Measurements from ENCODE around the gene BCAS1. TPM values are rescaled to one million over a fixed set of nuclear protein-coding genes. Genes with fewer than 3 reads are reported as not detected.

BCAS1 gene
- total and polyA plus RNA-seq, 2 donors: 0.38 to 1.5 TPM

- no peak overlapping the region for H3K27ac ChIP-seq (ENCODE audit: low read depth in 1 of 2, low read length in 1 of 2)
- H3K4me3 ChIP-seq (ENCODE audit: low read length in 2 of 2): no peak overlapping the region
Measured at GRCh38 chr20:53984356-53985149, 85.8 kb downstream of the BCAS1 start.

DNA sequence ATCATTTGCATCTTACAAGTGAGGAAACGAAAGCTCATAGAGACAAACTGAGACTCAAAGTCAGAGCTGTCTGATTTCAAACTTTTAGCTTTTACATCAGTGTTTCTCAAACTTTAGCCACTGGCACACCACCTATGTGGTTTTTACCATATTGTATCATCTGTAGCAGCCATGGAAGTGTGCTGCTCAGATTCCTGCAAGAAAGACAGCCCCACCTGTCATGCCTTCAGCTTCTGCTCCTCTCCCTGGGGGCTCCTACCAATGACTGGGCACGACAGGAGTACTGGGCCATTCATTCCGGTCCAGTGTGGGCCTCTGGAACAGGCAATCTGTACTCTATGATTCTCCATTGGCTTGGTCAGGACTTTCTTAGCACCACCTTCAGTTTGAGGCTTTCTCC, 87.0 kb downstream of the BCAS1 start:
- whole genome bisulfite sequencing: 92% methylated on average over 3 of the region's 3 CpGs
- Histone ChIP-seq H3K4me1 (ENCODE audit: control insufficient read depth in 2 of 2, insufficient read depth in 2 of 2, low read length in 2 of 2) (no peaks in the 10 kb centered on the region), H3K27ac (ENCODE audit: low read depth in 1 of 2, low read length in 1 of 2) (no peak overlapping the region)

More at GRCh38 chr20:53984356-53985149, 85.8 kb downstream of the BCAS1 start:
- DNase-seq (ENCODE audit: low read depth in 6 of 9, low spot score in 9 of 9): no peak
- no peaks in the 10 kb centered on the region for H3K36me3 ChIP-seq (ENCODE audit: control insufficient read depth in 2 of 2, insufficient read depth in 2 of 2, low read length in 1 of 2)
- no peaks in the 10 kb centered on the region for H3K4me1 ChIP-seq (ENCODE audit: control insufficient read depth in 2 of 2, insufficient read depth in 2 of 2, low read length in 2 of 2)
- no peaks in the 10 kb centered on the region for H3K9me3 ChIP-seq (ENCODE audit: control insufficient read depth in 2 of 2, insufficient read depth in 1 of 2, low read length in 1 of 2)
- H3K27me3 ChIP-seq (ENCODE audit: control insufficient read depth in 2 of 2, insufficient read depth in 1 of 2, low read length in 1 of 2): peaks cover 0 to 2% of the 10 kb centered on the region in 2 donors
- 64% methylated on average over 6 of the region's 6 CpGs for WGBS

GRCh38 chr20:53982624-53983023, 87.8 kb downstream of the BCAS1 start:
- WGBS: 81% methylated on average over 2 of the region's 2 CpGs
- Histone ChIP-seq H3K27ac (ENCODE audit: low read depth in 1 of 2, low read length in 1 of 2) (no peak overlapping the region), H3K36me3 (ENCODE audit: control insufficient read depth in 2 of 2, insufficient read depth in 2 of 2, low read length in 1 of 2) (no peaks in the 10 kb centered on the region), H3K9me3 (ENCODE audit: control insufficient read depth in 2 of 2, insufficient read depth in 1 of 2, low read length in 1 of 2) (no peaks in the 10 kb centered on the region), H3K27me3 (ENCODE audit: control insufficient read depth in 2 of 2, insufficient read depth in 1 of 2, low read length in 1 of 2) (peaks cover 0 to 2% of the 10 kb centered on the region in 2 donors), H3K4me3 (ENCODE audit: low read length in 2 of 2) (no peak overlapping the region), H3K4me1 (ENCODE audit: control insufficient read depth in 2 of 2, insufficient read depth in 2 of 2, low read length in 2 of 2) (no peaks in the 10 kb centered on the region)
- DNase-seq (ENCODE audit: low read depth in 6 of 9, low spot score in 9 of 9): no peak

More for the DNA sequence above, 87.0 kb downstream of the BCAS1 start:
- Histone ChIP-seq H3K9me3 (ENCODE audit: control insufficient read depth in 2 of 2, insufficient read depth in 1 of 2, low read length in 1 of 2) (no peaks in the 10 kb centered on the region), H3K27me3 (ENCODE audit: control insufficient read depth in 2 of 2, insufficient read depth in 1 of 2, low read length in 1 of 2) (peaks cover 0 to 2% of the 10 kb centered on the region in 2 donors), H3K36me3 (ENCODE audit: control insufficient read depth in 2 of 2, insufficient read depth in 2 of 2, low read length in 1 of 2) (no peaks in the 10 kb centered on the region), H3K4me3 (ENCODE audit: low read length in 2 of 2) (no peak overlapping the region)
- DNase-seq (ENCODE audit: low read depth in 6 of 9, low spot score in 9 of 9): no peak

- Histone ChIP-seq H3K4me3 (ENCODE audit: low read length in 2 of 2) (no peak overlapping the region), H3K27ac (ENCODE audit: low read depth in 1 of 2, low read length in 1 of 2) (no peak overlapping the region), H3K9me3 (ENCODE audit: control insufficient read depth in 2 of 2, insufficient read depth in 1 of 2, low read length in 1 of 2) (no peaks in the 10 kb centered on the region), H3K4me1 (ENCODE audit: control insufficient read depth in 2 of 2, insufficient read depth in 2 of 2, low read length in 2 of 2) (no peaks in the 10 kb centered on the region), H3K27me3 (ENCODE audit: control insufficient read depth in 2 of 2, insufficient read depth in 1 of 2, low read length in 1 of 2) (peaks cover 0 to 2% of the 10 kb centered on the region in 2 donors), H3K36me3 (ENCODE audit: control insufficient read depth in 2 of 2, insufficient read depth in 2 of 2, low read length in 1 of 2) (no peaks in the 10 kb centered on the region)
- DNase-seq (ENCODE audit: low read depth in 6 of 9, low spot score in 9 of 9): no peak
- 89% methylated on average over 4 of the region's 4 CpGs for WGBS
Measured at GRCh38 chr20:53981752-53982437, 88.5 kb downstream of the BCAS1 start.

DNA sequence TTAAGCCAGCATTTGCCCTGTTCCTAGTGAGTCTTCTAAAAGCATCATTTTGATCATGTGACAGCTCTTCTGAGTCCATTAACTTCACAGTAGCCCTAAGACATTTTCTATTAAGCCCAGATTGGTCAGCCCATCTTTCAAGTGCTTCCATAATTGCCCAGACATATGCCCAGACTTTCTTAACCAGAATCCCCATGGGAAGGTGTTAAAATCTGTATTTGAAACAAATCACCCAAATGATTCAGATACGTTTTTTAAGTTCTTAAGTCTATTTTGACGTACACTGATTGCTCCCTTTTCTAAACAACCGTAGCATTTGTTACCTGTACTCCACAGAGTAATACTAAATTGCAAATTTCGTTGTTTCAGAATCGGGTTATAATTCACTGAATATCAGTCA, 89.3 kb downstream of the BCAS1 start:
- Histone ChIP-seq H3K4me3 (ENCODE audit: low read length in 2 of 2) (no peak overlapping the region), H3K27me3 (ENCODE audit: control insufficient read depth in 2 of 2, insufficient read depth in 1 of 2, low read length in 1 of 2) (peaks cover 0 to 2% of the 10 kb centered on the region in 2 donors), H3K36me3 (ENCODE audit: control insufficient read depth in 2 of 2, insufficient read depth in 2 of 2, low read length in 1 of 2) (no peaks in the 10 kb centered on the region), H3K4me1 (ENCODE audit: control insufficient read depth in 2 of 2, insufficient read depth in 2 of 2, low read length in 2 of 2) (no peaks in the 10 kb centered on the region), H3K9me3 (ENCODE audit: control insufficient read depth in 2 of 2, insufficient read depth in 1 of 2, low read length in 1 of 2) (no peaks in the 10 kb centered on the region), H3K27ac (ENCODE audit: low read depth in 1 of 2, low read length in 1 of 2) (no peak overlapping the region)
- no peak for DNase-seq (ENCODE audit: low read depth in 6 of 9, low spot score in 9 of 9)
- WGBS: 97% methylated on average over 5 of the region's 5 CpGs

- H3K27ac ChIP-seq (ENCODE audit: low read depth in 1 of 2, low read length in 1 of 2): no peak overlapping the region
- H3K9me3 ChIP-seq (ENCODE audit: control insufficient read depth in 2 of 2, insufficient read depth in 1 of 2, low read length in 1 of 2): no peaks in the 10 kb centered on the region
- no peaks in the 10 kb centered on the region for H3K36me3 ChIP-seq (ENCODE audit: control insufficient read depth in 2 of 2, insufficient read depth in 2 of 2, low read length in 1 of 2)
- DNase-seq (ENCODE audit: low read depth in 6 of 9, low spot score in 9 of 9): no peak
- 89% methylated on average over 4 of the region's 4 CpGs for WGBS
- H3K4me3 ChIP-seq (ENCODE audit: low read length in 2 of 2): no peak overlapping the region
- H3K4me1 ChIP-seq (ENCODE audit: control insufficient read depth in 2 of 2, insufficient read depth in 2 of 2, low read length in 2 of 2): no peaks in the 10 kb centered on the region
- H3K27me3 ChIP-seq (ENCODE audit: control insufficient read depth in 2 of 2, insufficient read depth in 1 of 2, low read length in 1 of 2): peaks cover 0 to 2% of the 10 kb centered on the region in 2 donors
Measured at GRCh38 chr20:53980031-53980465, 90.3 kb downstream of the BCAS1 start.

DNA sequence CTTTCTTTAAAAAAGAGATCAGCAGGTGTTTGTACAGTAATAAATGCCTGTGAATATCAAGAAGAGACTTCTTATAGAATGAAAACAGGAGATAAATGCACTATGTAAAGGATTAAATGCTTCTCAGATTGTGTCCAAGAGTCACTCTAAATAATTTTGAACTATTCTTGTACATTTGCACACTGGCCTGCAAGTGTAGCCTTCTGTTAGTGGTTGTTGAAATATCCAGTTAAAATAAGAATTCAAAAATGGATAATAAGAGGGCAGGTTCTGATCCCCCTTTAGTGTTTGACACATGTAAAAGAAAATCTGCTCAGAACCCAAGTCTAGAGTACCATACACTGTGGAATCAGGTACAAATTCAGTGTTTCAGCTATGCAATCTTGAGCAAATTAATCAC, 91.9 kb downstream of the BCAS1 start:
- Histone ChIP-seq H3K27me3 (ENCODE audit: control insufficient read depth in 2 of 2, insufficient read depth in 1 of 2, low read length in 1 of 2) (peaks cover 0 to 2% of the 10 kb centered on the region in 2 donors), H3K36me3 (ENCODE audit: control insufficient read depth in 2 of 2, insufficient read depth in 2 of 2, low read length in 1 of 2) (no peaks in the 10 kb centered on the region), H3K4me3 (ENCODE audit: low read length in 2 of 2) (no peak overlapping the region), H3K9me3 (ENCODE audit: control insufficient read depth in 2 of 2, insufficient read depth in 1 of 2, low read length in 1 of 2) (no peaks in the 10 kb centered on the region), H3K4me1 (ENCODE audit: control insufficient read depth in 2 of 2, insufficient read depth in 2 of 2, low read length in 2 of 2) (no peaks in the 10 kb centered on the region), H3K27ac (ENCODE audit: low read depth in 1 of 2, low read length in 1 of 2) (no peak overlapping the region)
- DNase-seq (ENCODE audit: low read depth in 6 of 9, low spot score in 9 of 9): no peak

- no peak overlapping the region for H3K4me3 ChIP-seq (ENCODE audit: low read length in 2 of 2)
- H3K9me3 ChIP-seq (ENCODE audit: control insufficient read depth in 2 of 2, insufficient read depth in 1 of 2, low read length in 1 of 2): no peaks in the 10 kb centered on the region
- WGBS: 87% methylated on average over 1 of the region's 1 CpG
- no peak for DNase-seq (ENCODE audit: low read depth in 6 of 9, low spot score in 9 of 9)
- no peaks in the 10 kb centered on the region for H3K4me1 ChIP-seq (ENCODE audit: control insufficient read depth in 2 of 2, insufficient read depth in 2 of 2, low read length in 2 of 2)
- H3K27ac ChIP-seq (ENCODE audit: low read depth in 1 of 2, low read length in 1 of 2): no peak overlapping the region
- no peaks in the 10 kb centered on the region for H3K36me3 ChIP-seq (ENCODE audit: control insufficient read depth in 2 of 2, insufficient read depth in 2 of 2, low read length in 1 of 2)
- H3K27me3 ChIP-seq (ENCODE audit: control insufficient read depth in 2 of 2, insufficient read depth in 1 of 2, low read length in 1 of 2): peaks cover 0 to 2% of the 10 kb centered on the region in 2 donors
Measured at GRCh38 chr20:53977391-53977790, 93.0 kb downstream of the BCAS1 start.

DNA sequence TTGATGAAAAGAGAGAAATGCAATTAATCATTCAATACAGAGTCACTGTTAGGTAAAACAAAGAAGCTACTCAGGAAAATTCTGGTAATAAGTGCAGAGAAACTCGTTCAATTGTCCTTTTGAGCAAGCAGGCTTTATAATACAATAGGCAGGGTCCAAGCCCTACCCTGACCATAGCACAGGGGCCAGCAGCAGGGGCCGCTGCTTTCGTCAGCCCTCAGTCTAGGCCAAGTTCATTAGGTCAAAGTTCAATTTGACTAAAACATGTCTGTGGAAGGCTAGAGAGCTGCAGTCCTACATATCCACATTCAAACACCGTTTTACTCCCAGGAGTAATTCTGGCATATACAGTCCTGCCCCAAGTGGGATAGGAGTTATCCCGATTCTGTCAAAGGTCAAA, 94.6 kb downstream of the BCAS1 start:
- no peak overlapping the region for H3K4me3 ChIP-seq (ENCODE audit: low read length in 2 of 2)
- no peak overlapping the region for H3K27ac ChIP-seq (ENCODE audit: low read depth in 1 of 2, low read length in 1 of 2)
- no peak for DNase-seq (ENCODE audit: low read depth in 6 of 9, low spot score in 9 of 9)
- H3K36me3 ChIP-seq (ENCODE audit: control insufficient read depth in 2 of 2, insufficient read depth in 2 of 2, low read length in 1 of 2): no peaks in the 10 kb centered on the region
- no peaks in the 10 kb centered on the region for H3K9me3 ChIP-seq (ENCODE audit: control insufficient read depth in 2 of 2, insufficient read depth in 1 of 2, low read length in 1 of 2)
- peaks cover 0 to 2% of the 10 kb centered on the region in 2 donors for H3K27me3 ChIP-seq (ENCODE audit: control insufficient read depth in 2 of 2, insufficient read depth in 1 of 2, low read length in 1 of 2)
- 94% methylated on average over 5 of the region's 5 CpGs for WGBS
- no peaks in the 10 kb centered on the region for H3K4me1 ChIP-seq (ENCODE audit: control insufficient read depth in 2 of 2, insufficient read depth in 2 of 2, low read length in 2 of 2)

Measured in thymus (tissue), 11 donors.